Measurements from ENCODE around the gene ISCA2. TPM values are rescaled to one million over a fixed set of nuclear protein-coding genes. Genes with fewer than 3 reads are reported as not detected.

Gene ISCA2
- total and polyA plus RNA-seq, 9 of the 15 experiments (the other 6 are each of a cell fraction or from before 2014, with no cell fraction given): 5.0 to 36.7 (median 18.1) TPM

GRCh38 chr14:74521756-74522155, 28.2 kb downstream of the ISCA2 start:
- Histone ChIP-seq H3K4me2 (ENCODE audit: insufficient read depth, low read length) (no peak overlapping the region), H3K9me1 (ENCODE audit: control insufficient read depth, insufficient read depth, low read length) (no peaks in the 10 kb centered on the region), H3K9me3 (replicated peaks; ENCODE audit: control insufficient read depth, insufficient read depth, low read depth, low read length) (no peaks in the 10 kb centered on the region), H3K4me1 (replicated peaks in 1 of 2; ENCODE audit: control insufficient read depth in 2 of 2, insufficient read depth in 2 of 2, low read length in 2 of 2) (peaks cover 0 to 2% of the 10 kb centered on the region in 2 experiments; a peak in 1 of 5 replicates), H4K20me1 (replicated peaks; ENCODE audit: control insufficient read depth, insufficient read depth, low read length) (no peaks in the 10 kb centered on the region), H3K27me3 (ENCODE audit: control insufficient read depth in 2 of 2, insufficient read depth in 2 of 2, low read length in 2 of 2) (peaks cover 0 to 24% of the 10 kb centered on the region in 2 experiments; a peak in 4 of 5 replicates), H3K36me3 (ENCODE audit: control insufficient read depth, insufficient read depth, low read length) (no peaks in the 10 kb centered on the region), H3K4me3 (no peak overlapping the region), H2AFZ (ENCODE audit: low read depth, low read length) (no peak overlapping the region), H3K79me2 (ENCODE audit: control insufficient read depth, insufficient read depth, low read length) (no peaks in the 10 kb centered on the region), H3K9ac (ENCODE audit: insufficient read depth in 1 of 2, low read depth in 2 of 2, low read length in 2 of 2) (no peak overlapping the region), H3K27ac (ENCODE audit: extremely low read depth, low read depth, low read length) (no peak overlapping the region)
- no TSS peak for BruUV-seq (replicated peaks)
- TF ChIP-seq ZNF785 (CRISPR knock-in tag; IDR thresholded peaks at IDR 0.05) (no peak), ATF7 (IDR thresholded peaks at IDR 0.05) (no peak), RAD51 (IDR thresholded peaks at IDR 0.05; ENCODE audit: borderline replicate concordance, low read depth) (no peak), PHF20 (IDR thresholded peaks at IDR 0.05; ENCODE audit: partially characterized antibody) (no peak), HNRNPUL1 (IDR thresholded peaks at IDR 0.05; ENCODE audit: low read length) (no peak), GTF2E2 (tag; IDR thresholded peaks at IDR 0.05) (no peak), PHF21A (IDR thresholded peaks at IDR 0.05; ENCODE audit: borderline replicate concordance, low read depth) (no peak), GTF2B (IDR thresholded peaks at IDR 0.05; ENCODE audit: extremely low read depth, insufficient read length) (no peak), HNRNPK (IDR thresholded peaks at IDR 0.05; ENCODE audit: low read depth, low read length, poor library complexity, severe bottlenecking) (no peak), TGIF2 (CRISPR knock-in tag; IDR thresholded peaks at IDR 0.05) (no peak), ZNF146 (CRISPR knock-in tag; IDR thresholded peaks at IDR 0.05; ENCODE audit: unreplicated experiment) (no peak), PTRF (tag; IDR thresholded peaks at IDR 0.05) (no peak), NFYB (IDR thresholded peaks at IDR 0.05; ENCODE audit: extremely low read depth, insufficient read length) (no peak), KLF10 (CRISPR knock-in tag; IDR thresholded peaks at IDR 0.05) (no peak), SLC30A9 (CRISPR knock-in tag; IDR thresholded peaks at IDR 0.05) (no peak)
- FAIRE-seq (no peak), ATAC-seq (no peak), DNase-seq (ENCODE audit: extremely low read depth in 1 of 4, low spot score in 3 of 4) (no peak)
- CTCF ChIA-PET (ENCODE audit: low intra/inter-chr PET ratio): no interaction called here
- WGBS (ENCODE audit: insufficient coverage, low coverage, missing lambda C conversion rate): 0% methylated on average over 5 of the region's 10 CpGs
- intact Hi-C loops (cut with micrococcal nuclease) (no loop called here), in situ Hi-C loops (cut with MboI) (no loop called here)
- POLR2A ChIA-PET: no interaction called here

Data from K562 (cell line).